ENCODE results near the gene PPP2R2D. TPM values are rescaled to one million over a fixed set of nuclear protein-coding genes. Genes with fewer than 3 reads are reported as not detected.

PPP2R2D gene
- polyA plus RNA-seq, 1 donor (not counting 4 experiments of a cell fraction or from before 2014, with no cell fraction given) = 49.1 TPM

GRCh38 chr10:131872011-131872826, 28.6 kb upstream of the PPP2R2D start:
- no peak overlapping the region for H3K4me2 ChIP-seq (ENCODE audit: control insufficient read depth, extremely low read depth, insufficient read depth, low read depth, low read length)
- TF ChIP-seq CTCF (optimal IDR thresholded peaks at IDR 0.05 in 1 of 3, IDR thresholded peaks at IDR 0.05 in 1 of 3, conservative IDR thresholded peaks at IDR 0.05 in 1 of 3; ENCODE audit: extremely low read depth in 1 of 3, insufficient read depth in 2 of 3, low read length in 3 of 3) (no peak), EZH2 (IDR thresholded peaks at IDR 0.05; ENCODE audit: low read length) (no peak)
- FAIRE-seq = no peak
- H3K9ac ChIP-seq (ENCODE audit: control insufficient read depth, extremely low read depth, insufficient read depth, low read length) = no peak overlapping the region
- H3K36me3 ChIP-seq (ENCODE audit: control insufficient read depth in 2 of 2, extremely low read depth in 1 of 2, insufficient read depth in 2 of 2, low read length in 2 of 2) = no peaks in the 10 kb centered on the region
- H3K79me2 ChIP-seq (ENCODE audit: control insufficient read depth, insufficient read depth, low read length) = no peaks in the 10 kb centered on the region
- no peaks in the 10 kb centered on the region for H4K20me1 ChIP-seq (ENCODE audit: control insufficient read depth, extremely low read depth, insufficient read depth, low read length)
- H3K27me3 ChIP-seq (ENCODE audit: control insufficient read depth, extremely low read depth, insufficient read depth, low read length) = peaks cover 19% of the 10 kb centered on the region
- no peak overlapping the region for H3K4me3 ChIP-seq (ENCODE audit: control insufficient read depth in 2 of 3, extremely low read depth in 1 of 3, insufficient read depth in 2 of 3, low read depth in 1 of 3, low read length in 3 of 3)
- dilution Hi-C loops (cut with MboI; ENCODE audit: extremely low pct_ligation_motif_present, low sequenced_read_pairs) = no loop called here
- DNase-seq (ENCODE audit: low read depth, low spot score) = no peak
- no peaks in the 10 kb centered on the region for H3K9me3 ChIP-seq (ENCODE audit: control insufficient read depth, low read depth, low read length)
- H2AFZ ChIP-seq (ENCODE audit: control insufficient read depth, low read length) = no peak overlapping the region
- no peaks in the 10 kb centered on the region for H3K4me1 ChIP-seq (ENCODE audit: control insufficient read depth, extremely low read depth, insufficient read depth, low read length)
- H3K9me1 ChIP-seq (ENCODE audit: control insufficient read depth, extremely low read depth, insufficient read depth, low read length) = no peaks in the 10 kb centered on the region
- no peak overlapping the region for H3K27ac ChIP-seq (ENCODE audit: control insufficient read depth, insufficient read depth, low read length)

- DNase-seq (ENCODE audit: low read depth, low spot score) = no peak
- Histone ChIP-seq H3K4me2 (ENCODE audit: control insufficient read depth, extremely low read depth, insufficient read depth, low read depth, low read length) (no peak overlapping the region), H3K27me3 (ENCODE audit: control insufficient read depth, extremely low read depth, insufficient read depth, low read length) (peaks cover 19% of the 10 kb centered on the region)
Measured at GRCh38 chr10:131872827-131873375, 27.9 kb upstream of the PPP2R2D start.

More at GRCh38 chr10:131872827-131873375, 27.9 kb upstream of the PPP2R2D start:
- Histone ChIP-seq H3K79me2 (ENCODE audit: control insufficient read depth, insufficient read depth, low read length) (no peaks in the 10 kb centered on the region), H3K9me1 (ENCODE audit: control insufficient read depth, extremely low read depth, insufficient read depth, low read length) (no peaks in the 10 kb centered on the region), H3K9ac (ENCODE audit: control insufficient read depth, extremely low read depth, insufficient read depth, low read length) (no peak overlapping the region), H4K20me1 (ENCODE audit: control insufficient read depth, extremely low read depth, insufficient read depth, low read length) (no peaks in the 10 kb centered on the region), H3K4me1 (ENCODE audit: control insufficient read depth, extremely low read depth, insufficient read depth, low read length) (no peaks in the 10 kb centered on the region), H3K9me3 (ENCODE audit: control insufficient read depth, low read depth, low read length) (no peaks in the 10 kb centered on the region), H2AFZ (ENCODE audit: control insufficient read depth, low read length) (no peak overlapping the region), H3K4me3 (ENCODE audit: control insufficient read depth in 2 of 3, extremely low read depth in 1 of 3, insufficient read depth in 2 of 3, low read depth in 1 of 3, low read length in 3 of 3) (no peak overlapping the region), H3K27ac (ENCODE audit: control insufficient read depth, insufficient read depth, low read length) (no peak overlapping the region), H3K36me3 (ENCODE audit: control insufficient read depth in 2 of 2, extremely low read depth in 1 of 2, insufficient read depth in 2 of 2, low read length in 2 of 2) (no peaks in the 10 kb centered on the region)
- no peak for TF ChIP-seq EZH2 (IDR thresholded peaks at IDR 0.05; ENCODE audit: low read length)
- TF ChIP-seq CTCF (optimal IDR thresholded peaks at IDR 0.05 in 1 of 3, IDR thresholded peaks at IDR 0.05 in 1 of 3, conservative IDR thresholded peaks at IDR 0.05 in 1 of 3; ENCODE audit: extremely low read depth in 1 of 3, insufficient read depth in 2 of 3, low read length in 3 of 3) = no peak
- dilution Hi-C loops (cut with MboI; ENCODE audit: extremely low pct_ligation_motif_present, low sequenced_read_pairs) = no loop called here
- no peak for FAIRE-seq

Data from keratinocyte (primary cell).